RWPE2 (cell line): Measurements from ENCODE around the gene RBP5.

ENCODE experiments used
- ATAC-seq: fragments of 200-7000 bp; cut with Tn5 transposase; 3 replicates; pipeline ENCODE4 v1.9.1; 2021; ENCODE audit warnings: low read depth
- DNase-seq: peaks from one replicate; pipeline ENCODE4 v3.0.0-alpha.2; 2020; ENCODE audit warnings: low spot score
- H3K27ac ChIP-seq: fragments of 450-650 bp; 2 replicates; pipeline ENCODE4 v1.5.1; 2017; ENCODE audit warnings: mild to moderate bottlenecking; ENCODE audit not compliant: poor library complexity, severe bottlenecking
- H3K27me3 ChIP-seq: fragments of 250-450 bp; sonication (Bioruptor Pico); 2 replicates; pipeline ENCODE4 v1.5.1; 2021; ENCODE audit warnings: mild to moderate bottlenecking, moderate library complexity; ENCODE audit not compliant: insufficient read depth, poor library complexity, severe bottlenecking
- H3K36me3 ChIP-seq: fragments of 250-450 bp; sonication (Bioruptor Pico); 2 replicates; pipeline ENCODE4 v1.5.1; 2020; ENCODE audit warnings: low read depth, mild to moderate bottlenecking, moderate library complexity
- H3K4me1 ChIP-seq: fragments of 250-450 bp; sonication (Bioruptor Pico); 2 replicates; pipeline ENCODE4 v1.5.1; 2021; ENCODE audit warnings: mild to moderate bottlenecking, moderate library complexity; ENCODE audit not compliant: insufficient read depth, poor library complexity, severe bottlenecking
- H3K4me3 ChIP-seq: fragments of 250-450 bp; sonication (Bioruptor Pico); 2 replicates; pipeline ENCODE4 v1.5.1; 2021; ENCODE audit warnings: mild to moderate bottlenecking, moderate library complexity; ENCODE audit not compliant: severe bottlenecking
- H3K9me3 ChIP-seq: fragments of 250-450 bp; sonication (Bioruptor Pico); 2 replicates; pipeline ENCODE4 v1.5.1; 2021; ENCODE audit warnings: mild to moderate bottlenecking, moderate library complexity; ENCODE audit not compliant: severe bottlenecking
- TF ChIP-seq, protein P1 (sequence below): fragments of 450-650 bp; IDR thresholded peaks from one replicate; pipeline ENCODE4 v1.5.1; 2017; ENCODE audit warnings: mild to moderate bottlenecking, moderate library complexity; ENCODE audit not compliant: poor library complexity, severe bottlenecking

The RBP5 gene

DNA sequence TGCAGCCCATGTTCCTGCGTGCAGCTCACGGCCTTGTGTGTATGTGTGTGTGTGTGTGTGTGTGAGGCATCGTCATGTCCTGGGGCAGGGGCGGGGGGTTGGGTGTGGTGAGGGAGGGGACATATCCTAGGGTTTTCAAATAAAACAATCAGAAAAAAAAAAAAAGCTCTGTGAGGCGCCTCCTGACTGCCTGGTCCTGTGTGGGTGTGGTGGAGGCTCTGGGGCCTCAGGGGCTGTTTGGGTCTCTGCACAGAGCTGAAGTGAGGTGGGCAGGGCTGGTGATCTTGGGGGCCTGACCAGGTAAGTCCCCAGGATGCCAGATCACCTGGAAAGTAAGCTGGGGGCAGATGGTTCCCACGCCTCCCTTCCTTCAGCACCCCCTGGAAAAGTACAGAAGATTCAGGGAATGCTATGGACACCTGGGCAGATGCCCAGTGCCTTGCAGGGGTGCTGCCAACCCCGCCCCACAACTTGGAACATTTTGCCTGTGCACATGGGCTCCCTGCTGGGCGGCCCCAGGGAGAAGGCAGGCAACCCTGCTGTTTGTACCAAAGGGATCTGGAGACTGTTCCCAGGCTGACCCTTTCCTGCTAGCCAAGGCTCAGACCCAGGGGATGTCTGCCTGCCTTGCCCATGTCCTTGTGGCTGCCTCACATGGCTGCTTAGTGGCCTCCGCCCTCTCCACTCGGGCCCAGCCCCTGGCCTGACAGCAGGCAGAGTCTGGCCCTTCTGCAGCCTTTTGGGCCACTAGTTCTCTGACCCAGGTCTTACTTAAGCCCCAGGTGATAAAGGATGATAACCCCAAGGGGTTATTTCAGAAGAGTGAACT, 30.3 kb upstream of the RBP5 start:
- H3K4me1 ChIP-seq = peaks cover 5% of the 10 kb centered on the region
- H3K36me3 ChIP-seq = no peaks in the 10 kb centered on the region
- no peak overlapping the region for H3K4me3 ChIP-seq
- no peak for ATAC-seq
- H3K27me3 ChIP-seq = no peaks in the 10 kb centered on the region
- TF ChIP-seq, protein P1, sequence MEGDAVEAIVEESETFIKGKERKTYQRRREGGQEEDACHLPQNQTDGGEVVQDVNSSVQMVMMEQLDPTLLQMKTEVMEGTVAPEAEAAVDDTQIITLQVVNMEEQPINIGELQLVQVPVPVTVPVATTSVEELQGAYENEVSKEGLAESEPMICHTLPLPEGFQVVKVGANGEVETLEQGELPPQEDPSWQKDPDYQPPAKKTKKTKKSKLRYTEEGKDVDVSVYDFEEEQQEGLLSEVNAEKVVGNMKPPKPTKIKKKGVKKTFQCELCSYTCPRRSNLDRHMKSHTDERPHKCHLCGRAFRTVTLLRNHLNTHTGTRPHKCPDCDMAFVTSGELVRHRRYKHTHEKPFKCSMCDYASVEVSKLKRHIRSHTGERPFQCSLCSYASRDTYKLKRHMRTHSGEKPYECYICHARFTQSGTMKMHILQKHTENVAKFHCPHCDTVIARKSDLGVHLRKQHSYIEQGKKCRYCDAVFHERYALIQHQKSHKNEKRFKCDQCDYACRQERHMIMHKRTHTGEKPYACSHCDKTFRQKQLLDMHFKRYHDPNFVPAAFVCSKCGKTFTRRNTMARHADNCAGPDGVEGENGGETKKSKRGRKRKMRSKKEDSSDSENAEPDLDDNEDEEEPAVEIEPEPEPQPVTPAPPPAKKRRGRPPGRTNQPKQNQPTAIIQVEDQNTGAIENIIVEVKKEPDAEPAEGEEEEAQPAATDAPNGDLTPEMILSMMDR = no peak
- no peak for DNase-seq
- H3K9me3 ChIP-seq = no peaks in the 10 kb centered on the region
- no peak overlapping the region for H3K27ac ChIP-seq

DNA sequence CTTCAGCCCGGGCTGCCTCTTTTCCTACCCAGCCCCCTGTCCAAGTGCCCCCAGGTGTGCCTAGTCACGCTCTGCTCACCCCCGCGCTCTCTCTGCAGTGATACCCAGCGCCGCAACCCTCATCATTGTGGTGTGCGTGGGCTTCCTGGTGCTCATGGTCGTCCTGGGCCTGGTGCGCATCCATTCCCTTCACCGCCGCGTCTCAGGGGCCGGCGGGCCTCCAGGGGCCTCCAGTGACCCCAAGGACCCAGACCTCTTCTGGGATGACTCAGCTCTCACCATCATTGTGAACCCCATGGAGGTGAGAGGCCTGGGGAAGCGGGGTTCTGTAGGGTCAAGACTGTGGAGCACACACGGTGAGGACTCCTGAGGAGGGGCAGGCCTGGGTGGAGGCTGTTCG, 28.7 kb upstream of the RBP5 start:
- TF ChIP-seq, protein P1 = no peak
- H3K36me3 ChIP-seq = no peaks in the 10 kb centered on the region
- DNase-seq (no peak), ATAC-seq (no peak)
- no peaks in the 10 kb centered on the region for H3K9me3 ChIP-seq
- peaks cover 5% of the 10 kb centered on the region for H3K4me1 ChIP-seq
- H3K27ac ChIP-seq = no peak overlapping the region
- H3K4me3 ChIP-seq = no peak overlapping the region
- H3K27me3 ChIP-seq = no peaks in the 10 kb centered on the region

DNA sequence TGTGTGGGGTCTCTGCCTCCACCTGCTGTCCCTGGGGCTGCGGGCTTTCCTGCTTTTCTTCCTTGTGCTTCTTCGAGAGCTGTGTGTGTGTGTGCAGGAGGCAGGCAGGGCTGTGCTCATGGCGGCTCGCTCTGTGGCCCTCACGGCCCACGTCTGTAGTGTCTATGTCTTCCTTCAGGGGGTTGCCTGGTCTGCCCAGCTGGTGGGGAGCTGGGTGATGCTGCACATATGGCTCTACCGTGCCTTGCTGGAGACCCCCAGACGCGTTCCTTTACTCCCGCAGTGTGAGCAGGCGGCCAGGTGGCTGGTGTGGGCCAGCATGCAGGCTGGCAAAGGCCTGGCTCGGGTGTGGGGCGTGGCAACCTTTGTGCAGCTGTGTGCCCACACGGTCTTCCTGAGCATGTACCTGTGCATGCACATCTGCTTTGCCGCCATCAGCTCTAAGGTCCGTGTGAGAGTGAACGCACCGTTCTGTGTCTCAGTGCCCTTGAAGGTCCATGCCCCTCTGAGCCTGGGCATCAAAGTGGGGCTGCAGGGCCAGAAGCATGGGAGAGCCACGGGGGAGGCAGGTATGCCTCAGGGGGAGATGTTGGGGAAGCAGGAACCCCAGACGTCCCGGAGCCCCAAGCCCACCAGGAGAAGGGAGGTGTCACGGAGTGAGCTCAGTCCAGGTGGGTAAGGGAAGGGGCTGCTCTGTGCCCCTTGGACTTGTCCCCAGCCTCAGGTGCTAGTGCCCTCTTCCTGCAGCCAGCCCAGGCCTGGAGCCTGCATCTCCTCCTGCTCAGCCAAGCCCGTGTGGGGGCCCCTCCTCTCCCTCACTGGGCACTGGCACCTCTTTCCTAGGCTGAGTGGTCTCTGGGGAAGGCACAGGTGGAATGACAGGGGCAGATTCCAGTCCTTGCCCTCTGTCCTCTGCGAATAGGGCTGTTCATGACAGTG, 27.8 kb upstream of the RBP5 start:
- Histone ChIP-seq H3K4me3 (no peak overlapping the region), H3K27ac (no peak overlapping the region), H3K27me3 (no peaks in the 10 kb centered on the region), H3K36me3 (no peaks in the 10 kb centered on the region), H3K9me3 (no peaks in the 10 kb centered on the region), H3K4me1 (peaks cover 5% of the 10 kb centered on the region)
- DNase-seq (no peak), ATAC-seq (no peak)
- TF ChIP-seq, protein P1 = no peak

DNA sequence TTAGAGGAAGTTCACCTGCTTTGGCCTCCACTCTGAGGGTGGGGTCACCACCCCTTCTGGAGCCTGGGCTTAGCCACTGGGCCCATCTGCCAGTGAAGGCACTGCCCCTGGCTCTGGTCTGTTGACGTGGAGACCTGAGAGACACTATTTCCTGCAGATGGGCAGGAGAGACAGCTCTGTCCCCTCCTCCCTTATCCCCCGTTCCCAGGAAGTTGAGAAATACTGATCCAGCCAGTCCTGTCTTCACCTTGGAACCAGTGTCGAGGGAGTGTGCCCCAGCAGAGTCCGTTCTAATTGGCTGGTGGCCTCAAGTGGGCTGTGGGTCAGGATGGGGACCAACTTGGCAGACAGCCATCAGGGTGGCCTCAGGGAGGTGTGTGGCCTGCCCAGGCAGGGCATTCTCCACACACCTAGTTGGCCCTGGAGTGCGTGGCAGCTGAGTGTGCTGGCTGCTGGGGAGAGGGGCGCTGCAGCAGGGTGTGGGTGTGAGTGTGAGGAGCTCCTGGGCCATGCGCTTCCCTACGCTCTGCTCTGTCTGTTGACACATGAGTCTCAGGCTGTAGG, 26.9 kb upstream of the RBP5 start:
- peaks cover 5% of the 10 kb centered on the region for H3K4me1 ChIP-seq
- no peaks in the 10 kb centered on the region for H3K9me3 ChIP-seq
- H3K27me3 ChIP-seq = no peaks in the 10 kb centered on the region
- H3K36me3 ChIP-seq = no peaks in the 10 kb centered on the region
- no peak overlapping the region for H3K27ac ChIP-seq
- TF ChIP-seq, protein P1 = no peak
- no peak for DNase-seq
- no peak overlapping the region for H3K4me3 ChIP-seq
- ATAC-seq = peak; percentile 77
